Neural progenitor cell (in vitro differentiated cells): ENCODE results near the gene SNAP25. TPM values are rescaled to one million over a fixed set of nuclear protein-coding genes. Genes with fewer than 3 reads are reported as not detected.

ENCODE experiments used
- DNase-seq: peaks from one replicate; pipeline ENCODE4 v3.0.0-alpha.2; 2016; ENCODE audit warnings: low spot score
- H2AFZ ChIP-seq: fragments of 200-600 bp; sonication (generic); replicated peaks from 2 replicates; pipeline ENCODE4 v1.6.1; 2016; ENCODE audit warnings: antibody characterized with exemption
- H3F3A ChIP-seq: fragments of 200-600 bp; sonication (generic); 2 replicates; pipeline ENCODE4 v1.6.1; 2016; ENCODE audit warnings: antibody characterized with exemption, low read depth
- H3K27ac ChIP-seq: fragments of 200-600 bp; sonication (generic); 2 replicates; pipeline ENCODE4 v1.5.1; 2016; ENCODE audit warnings: mild to moderate bottlenecking
- H3K27me3 ChIP-seq: fragments of 200-600 bp; sonication (generic); 2 replicates; pipeline ENCODE4 v1.6.1; 2016; ENCODE audit warnings: mild to moderate bottlenecking, moderate library complexity
- H3K36me3 ChIP-seq: fragments of 200-600 bp; sonication (generic); 2 replicates; pipeline ENCODE4 v1.5.1; 2016
- H3K4me1 ChIP-seq: fragments of 200-600 bp; sonication (generic); 2 replicates; pipeline ENCODE4 v1.6.1; 2016; ENCODE audit warnings: mixed run types
- H3K4me2 ChIP-seq: fragments of 200-600 bp; sonication (generic); 2 replicates; pipeline ENCODE4 v1.6.1; 2016
- H3K4me3 ChIP-seq: fragments of 200-600 bp; sonication (generic); 2 replicates; pipeline ENCODE4 v1.5.1; 2016
- H3K79me2 ChIP-seq: fragments of 200-600 bp; sonication (generic); 2 replicates; pipeline ENCODE4 v1.6.1; 2016; ENCODE audit warnings: low read depth
- H3K9ac ChIP-seq: fragments of 200-600 bp; sonication (generic); 2 replicates; pipeline ENCODE4 v1.6.1; 2016
- H3K9me3 ChIP-seq: fragments of 200-600 bp; sonication (generic); 2 replicates; pipeline ENCODE4 v1.5.1; 2016; ENCODE audit warnings: low read depth
- H4K20me1 ChIP-seq: fragments of 200-600 bp; sonication (generic); 2 replicates; pipeline ENCODE4 v1.6.1; 2016; ENCODE audit warnings: low read depth
- H3K27ac Mint-ChIP-seq: 3 replicates; pipeline ENCODE4 v1.8.0; 2021; ENCODE audit warnings: mixed read lengths
- H3K27me3 Mint-ChIP-seq: 2 replicates; pipeline ENCODE4 v1.8.0; 2022; ENCODE audit warnings: low read depth, mild to moderate bottlenecking, inconsistent platforms, moderate library complexity, mixed read lengths; ENCODE audit not compliant: insufficient read depth
- H3K36me3 Mint-ChIP-seq: 3 replicates; pipeline ENCODE4 v1.8.0; 2021; ENCODE audit warnings: mixed read lengths
- H3K4me1 Mint-ChIP-seq: 3 replicates; pipeline ENCODE4 v1.8.0; 2021; ENCODE audit warnings: mixed read lengths
- H3K4me3 Mint-ChIP-seq: 3 replicates; pipeline ENCODE4 v1.8.0; 2021; ENCODE audit warnings: mild to moderate bottlenecking, moderate library complexity, mixed read lengths
- H3K9me3 Mint-ChIP-seq: 3 replicates; pipeline ENCODE4 v1.8.0; 2020; ENCODE audit warnings: mixed read lengths
- CTCF ChIP-seq: fragments of 200-600 bp; sonication (generic); IDR thresholded peaks from 2 replicates; pipeline ENCODE4 v1.5.1; 2017; ENCODE audit warnings: antibody characterized with exemption, mild to moderate bottlenecking
- EZH2 ChIP-seq: fragments of 200-600 bp; sonication (generic); IDR thresholded peaks from 2 replicates; pipeline ENCODE4 v1.6.1; 2017; ENCODE audit warnings: antibody characterized with exemption, mild to moderate bottlenecking, moderate library complexity
- EZH2phosphoT487 ChIP-seq: fragments of 200-600 bp; sonication (generic); IDR thresholded peaks from 2 replicates; pipeline ENCODE4 v1.6.1; 2017; ENCODE audit warnings: antibody characterized with exemption
- total RNA-seq: library from RNA; depleted of rRNA; stranded (reverse); fragments of >200 nt; gene quantifications from 2 replicates; pipeline ENCODE4 v1.2.3, GENCODE V29; 2015; ENCODE audit warnings: low replicate concordance

Gene SNAP25
- total RNA-seq, 1 donor from 2014 or later = not detected

- H3K36me3 Mint-ChIP-seq = no peaks in the 10 kb centered on the region
- TF ChIP-seq EZH2phosphoT487 (no peak), EZH2 (no peak), CTCF (no peak)
- peaks cover 9% of the 10 kb centered on the region for H3K4me1 ChIP-seq
- H3K4me3 ChIP-seq = no peak overlapping the region
- H3K9me3 ChIP-seq = no peaks in the 10 kb centered on the region
- H2AFZ ChIP-seq = no peak overlapping the region
- H3K4me3 Mint-ChIP-seq = no peak overlapping the region
- H3K9me3 Mint-ChIP-seq = peaks cover 2% of the 10 kb centered on the region
- H4K20me1 ChIP-seq = no peaks in the 10 kb centered on the region
- no peaks in the 10 kb centered on the region for H3K27me3 Mint-ChIP-seq
- no peaks in the 10 kb centered on the region for H3K27me3 ChIP-seq
- peaks cover 2% of the 10 kb centered on the region for H3K4me1 Mint-ChIP-seq
- no peak overlapping the region for H3K9ac ChIP-seq
- no peak for DNase-seq
- H3K4me2 ChIP-seq = no peak overlapping the region
- H3K36me3 ChIP-seq = no peaks in the 10 kb centered on the region
- H3K79me2 ChIP-seq = no peaks in the 10 kb centered on the region
- H3F3A ChIP-seq = no peaks in the 10 kb centered on the region
- H3K27ac Mint-ChIP-seq = no peak overlapping the region
- no peak overlapping the region for H3K27ac ChIP-seq
Measured at GRCh38 chr20:10338426-10339180, 120.0 kb downstream of the SNAP25 start.

GRCh38 chr20:10339609-10340008 lies 121.0 kb downstream of the SNAP25 start:
- H3K9me3 Mint-ChIP-seq = peaks cover 2% of the 10 kb centered on the region
- no peak for TF ChIP-seq CTCF
- no peak for TF ChIP-seq EZH2phosphoT487
- no peak for TF ChIP-seq EZH2
- H3K4me1 ChIP-seq = peaks cover 8% of the 10 kb centered on the region
- no peaks in the 10 kb centered on the region for H4K20me1 ChIP-seq
- no peaks in the 10 kb centered on the region for H3K4me1 Mint-ChIP-seq
- H3K36me3 Mint-ChIP-seq = no peaks in the 10 kb centered on the region
- H3K9ac ChIP-seq = no peak overlapping the region
- no peak overlapping the region for H3K4me3 ChIP-seq
- no peaks in the 10 kb centered on the region for H3K27me3 Mint-ChIP-seq
- no peaks in the 10 kb centered on the region for H3K36me3 ChIP-seq
- H3K79me2 ChIP-seq = no peaks in the 10 kb centered on the region
- no peak overlapping the region for H3K27ac Mint-ChIP-seq
- no peak overlapping the region for H3K27ac ChIP-seq
- no peaks in the 10 kb centered on the region for H3K9me3 ChIP-seq
- no peaks in the 10 kb centered on the region for H3K27me3 ChIP-seq
- H3K4me2 ChIP-seq = no peak overlapping the region
- no peaks in the 10 kb centered on the region for H3F3A ChIP-seq
- no peak overlapping the region for H2AFZ ChIP-seq
- H3K4me3 Mint-ChIP-seq = no peak overlapping the region
- DNase-seq = no peak

GRCh38 chr20:10342152-10342551 lies 123.5 kb downstream of the SNAP25 start:
- Mint-ChIP-seq H3K4me3 (no peak overlapping the region), H3K36me3 (no peaks in the 10 kb centered on the region), H3K27ac (no peak overlapping the region), H3K4me1 (no peaks in the 10 kb centered on the region), H3K27me3 (no peaks in the 10 kb centered on the region), H3K9me3 (peaks cover 2% of the 10 kb centered on the region)
- no peak for DNase-seq
- H2AFZ ChIP-seq = no peak overlapping the region
- no peak overlapping the region for H3K4me2 ChIP-seq
- H3K4me1 ChIP-seq = peaks cover 8% of the 10 kb centered on the region
- no peaks in the 10 kb centered on the region for H3K79me2 ChIP-seq
- no peak overlapping the region for H3K27ac ChIP-seq
- H3K27me3 ChIP-seq = no peaks in the 10 kb centered on the region
- H3K4me3 ChIP-seq = no peak overlapping the region
- no peak overlapping the region for H3K9ac ChIP-seq
- H3K36me3 ChIP-seq = no peaks in the 10 kb centered on the region
- H3F3A ChIP-seq = no peaks in the 10 kb centered on the region
- H3K9me3 ChIP-seq = no peaks in the 10 kb centered on the region
- no peak for TF ChIP-seq EZH2phosphoT487
- TF ChIP-seq EZH2 = no peak
- no peaks in the 10 kb centered on the region for H4K20me1 ChIP-seq

GRCh38 chr20:10344953-10345352 lies 126.3 kb downstream of the SNAP25 start:
- no peak overlapping the region for H3K27ac ChIP-seq
- H3K36me3 ChIP-seq = no peaks in the 10 kb centered on the region
- no peaks in the 10 kb centered on the region for H3K9me3 Mint-ChIP-seq
- no peaks in the 10 kb centered on the region for H3K36me3 Mint-ChIP-seq
- no peak for DNase-seq
- H3K4me3 ChIP-seq = no peak overlapping the region
- no peak overlapping the region for H3K4me2 ChIP-seq
- H3K9me3 ChIP-seq = no peaks in the 10 kb centered on the region
- no peak overlapping the region for H3K27ac Mint-ChIP-seq
- H4K20me1 ChIP-seq = no peaks in the 10 kb centered on the region
- H3K4me1 ChIP-seq = peaks cover 2% of the 10 kb centered on the region
- no peak overlapping the region for H3K4me3 Mint-ChIP-seq
- H3K27me3 ChIP-seq = no peaks in the 10 kb centered on the region
- H3K79me2 ChIP-seq = no peaks in the 10 kb centered on the region
- TF ChIP-seq EZH2 (no peak), EZH2phosphoT487 (no peak)
- H3K9ac ChIP-seq = no peak overlapping the region
- H3K27me3 Mint-ChIP-seq = peaks cover 3% of the 10 kb centered on the region
- H2AFZ ChIP-seq = no peak overlapping the region
- no peaks in the 10 kb centered on the region for H3K4me1 Mint-ChIP-seq
- H3F3A ChIP-seq = no peaks in the 10 kb centered on the region
